GM21526 (cell line): Measurements from ENCODE around the gene LCTL.

ENCODE experiments used
- ATAC-seq: cut with Tn5 transposase; IDR thresholded peaks from one replicate; pipeline ENCODE4 v1.9.1; 2021; ENCODE audit warnings: moderate library complexity; ENCODE audit not compliant: unreplicated experiment, low FRiP score

The LCTL gene

GRCh38 chr15:66565741-66566144 lies at the start of gene LCTL:
Gene LCTL (minus strand): TSS chr15:66565998. CDS start chr15:66565365, 633 bp downstream.
- ATAC-seq, result no peak

- ATAC-seq, result no peak
Measured at GRCh38 chr15:66614951-66615760, 49.4 kb upstream of the LCTL start.

DNA sequence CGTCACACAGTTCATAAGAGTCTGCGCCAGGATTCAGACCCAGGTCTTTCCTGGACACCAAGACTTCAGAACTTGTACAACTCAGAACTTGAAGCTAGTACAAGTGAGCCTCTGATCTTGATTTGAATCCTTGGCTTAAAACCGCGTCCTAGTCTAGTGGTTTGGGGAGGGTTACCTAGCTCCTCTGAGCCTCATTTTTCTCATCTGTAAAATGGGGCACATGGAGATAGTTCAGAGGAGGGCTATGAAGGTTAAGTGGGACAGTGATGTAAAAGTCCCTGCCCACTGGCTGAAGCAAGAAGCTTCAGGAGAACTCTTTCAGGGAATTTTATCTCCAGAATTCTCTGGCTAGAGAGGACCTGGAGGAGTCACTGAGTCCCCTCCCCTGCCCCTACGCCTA lies 48.7 kb upstream of the LCTL start:
- ATAC-seq, result no peak

- ATAC-seq, result no peak
Measured at GRCh38 chr15:66613743-66614142, 47.9 kb upstream of the LCTL start.

- no peak for ATAC-seq
Measured at GRCh38 chr15:66611257-66612053, 45.7 kb upstream of the LCTL start.

GRCh38 chr15:66609876-66610275 lies 44.1 kb upstream of the LCTL start:
- no peak for ATAC-seq

DNA sequence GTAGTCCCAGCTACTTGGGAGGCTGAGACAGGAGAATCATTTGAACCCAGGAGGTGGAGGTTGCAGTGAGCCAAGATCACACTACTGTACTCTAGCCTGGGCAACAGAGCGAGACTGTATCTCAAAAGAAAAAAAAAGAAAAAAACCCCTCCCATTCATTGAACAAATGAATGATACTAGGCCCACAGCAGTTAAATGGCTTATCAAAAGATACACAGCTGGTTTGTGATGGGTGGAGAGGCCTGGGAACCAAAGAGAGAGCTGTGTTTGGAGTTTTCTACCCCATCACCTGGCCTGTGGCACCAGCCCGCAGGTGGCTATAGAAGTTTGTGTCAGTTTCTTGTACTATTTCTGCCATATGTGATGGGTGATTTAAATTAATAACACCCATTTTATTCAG lies 43.1 kb upstream of the LCTL start:
- no peak for ATAC-seq

DNA sequence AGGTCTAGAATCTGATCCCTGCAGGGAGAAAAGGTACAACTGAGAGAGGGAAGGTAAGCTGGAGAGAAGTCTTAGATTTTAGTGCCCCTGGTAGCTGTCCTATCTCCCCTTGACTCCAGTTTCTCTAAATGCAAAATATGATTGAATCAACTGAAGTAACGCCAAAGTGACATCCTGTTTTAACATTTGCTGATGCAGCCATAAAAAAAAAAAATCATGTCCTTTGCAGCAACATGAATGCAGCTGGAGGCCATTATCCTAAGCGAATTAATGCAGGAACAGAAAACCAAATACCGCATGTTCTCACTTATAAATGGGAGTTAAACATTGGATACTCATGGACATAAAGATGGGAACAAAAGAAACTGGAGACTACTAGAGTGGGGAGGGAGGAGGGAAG lies 42.4 kb upstream of the LCTL start:
- ATAC-seq, result no peak

GRCh38 chr15:66603301-66604179 lies 37.7 kb upstream of the LCTL start:
- ATAC-seq, result no peak

GRCh38 chr15:66601521-66601920 lies 35.7 kb upstream of the LCTL start:
- no peak for ATAC-seq

GRCh38 chr15:66600240-66600627 lies 34.4 kb upstream of the LCTL start:
- ATAC-seq, result no peak

DNA sequence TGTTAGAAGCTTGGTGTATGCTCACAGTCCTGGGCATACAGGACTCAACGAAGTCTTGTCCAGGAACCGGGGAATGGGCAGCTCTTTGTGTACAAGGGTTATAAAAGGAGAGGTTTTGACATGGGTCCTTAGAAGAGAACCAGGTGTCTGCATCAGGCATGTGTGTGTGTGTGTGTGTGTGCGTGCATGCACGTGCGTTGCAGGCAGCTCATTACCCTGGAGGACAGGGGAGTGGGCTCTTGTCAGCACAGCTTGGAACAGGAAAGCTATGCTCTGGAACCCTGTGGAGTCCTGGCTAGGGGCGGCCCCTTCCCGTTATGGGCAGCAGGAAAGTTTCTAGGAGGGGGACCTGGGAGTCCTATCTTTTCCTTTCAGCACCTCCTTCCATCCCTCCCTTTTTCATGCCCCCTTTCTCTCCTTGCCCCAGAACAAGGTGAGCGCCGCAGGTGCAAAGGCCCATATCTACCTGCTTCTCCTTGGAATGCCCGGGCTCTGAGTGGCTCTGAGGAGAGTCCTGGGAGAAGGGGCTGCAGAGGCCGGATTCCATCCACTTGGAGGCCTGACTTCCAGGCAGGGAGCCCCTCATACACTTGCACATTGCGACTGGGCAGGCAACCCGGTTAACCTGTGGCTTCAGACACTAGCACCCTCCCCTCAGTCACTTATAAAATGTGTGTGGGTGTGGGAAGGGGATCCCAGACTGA lies 33.9 kb upstream of the LCTL start:
- ATAC-seq, result no peak

GRCh38 chr15:66598095-66598815 lies 32.5 kb upstream of the LCTL start:
- ATAC-seq, result no peak

- no peak for ATAC-seq
Measured at GRCh38 chr15:66595931-66596545, 30.2 kb upstream of the LCTL start.

GRCh38 chr15:66595332-66595731 lies 29.5 kb upstream of the LCTL start:
- ATAC-seq, result no peak

GRCh38 chr15:66594836-66595235 lies 29.0 kb upstream of the LCTL start:
- no peak for ATAC-seq

DNA sequence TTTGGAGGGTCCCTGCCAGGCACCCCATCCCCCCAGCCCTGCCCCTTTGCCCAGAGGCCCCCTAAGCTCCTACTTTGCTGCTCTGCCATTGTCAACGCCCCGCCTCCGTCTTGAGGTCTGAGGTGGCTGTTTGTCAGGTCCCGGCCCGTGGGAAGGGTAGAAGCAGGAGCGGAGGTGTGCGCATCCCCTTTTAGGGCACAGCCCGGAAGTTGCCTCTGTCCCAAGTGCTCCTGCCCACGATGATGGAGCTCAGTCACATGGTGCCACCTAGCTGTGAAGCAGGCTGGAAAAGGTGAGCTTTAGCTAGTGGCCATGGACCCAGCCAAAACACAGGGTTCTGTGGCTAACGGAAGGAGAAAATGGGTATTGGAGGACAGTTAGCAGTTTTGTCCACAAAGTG lies 28.5 kb upstream of the LCTL start:
- no peak for ATAC-seq

DNA sequence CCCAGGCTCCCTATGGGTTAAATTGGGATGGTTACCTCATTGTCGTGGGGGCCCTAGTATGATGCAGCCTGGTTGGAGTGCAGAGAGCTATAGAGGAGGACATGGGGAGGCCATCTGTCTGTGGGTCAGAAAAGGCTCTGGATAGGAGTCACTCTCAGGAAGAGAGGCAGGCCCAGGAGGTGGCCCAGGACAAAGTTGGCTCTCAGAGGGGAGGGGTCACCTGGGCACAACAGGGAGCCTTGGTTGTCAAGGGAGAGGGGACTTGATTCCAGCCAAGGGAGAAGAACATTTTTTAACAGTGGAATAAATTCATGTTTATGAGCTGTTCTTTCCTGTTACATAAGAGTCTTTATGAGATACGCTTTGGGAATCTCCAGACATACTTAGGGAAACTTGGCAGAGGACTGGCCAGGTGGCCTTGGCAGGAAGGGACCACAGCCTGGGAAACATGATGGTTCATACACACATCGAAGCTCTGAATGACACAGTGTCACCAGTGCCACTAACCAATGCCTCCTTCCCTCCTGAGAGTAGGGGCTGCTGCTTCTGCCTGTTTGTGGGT lies 27.5 kb upstream of the LCTL start:
- no peak for ATAC-seq
